GM12875 (cell line): ENCODE results near the gene OVAAL.

ENCODE experiments used
- H3K4me3 ChIP-seq: one replicate; pipeline ENCODE4 v1.5.1; 2011; ENCODE audit warnings: low read depth, low read length, control low read depth
- TF ChIP-seq, protein P1 (sequence below): IDR thresholded peaks from 2 replicates; pipeline ENCODE4 v1.5.1; 2011; ENCODE audit warnings: low read depth, mild to moderate bottlenecking, control low read depth, inconsistent platforms, low read length, moderate library complexity, borderline replicate concordance; ENCODE audit not compliant: insufficient read depth

OVAAL gene

GRCh38 chr1:180606155-180606554, 47.4 kb downstream of the OVAAL start:
- H3K4me3 ChIP-seq = no peak overlapping the region
- TF ChIP-seq, protein P1, sequence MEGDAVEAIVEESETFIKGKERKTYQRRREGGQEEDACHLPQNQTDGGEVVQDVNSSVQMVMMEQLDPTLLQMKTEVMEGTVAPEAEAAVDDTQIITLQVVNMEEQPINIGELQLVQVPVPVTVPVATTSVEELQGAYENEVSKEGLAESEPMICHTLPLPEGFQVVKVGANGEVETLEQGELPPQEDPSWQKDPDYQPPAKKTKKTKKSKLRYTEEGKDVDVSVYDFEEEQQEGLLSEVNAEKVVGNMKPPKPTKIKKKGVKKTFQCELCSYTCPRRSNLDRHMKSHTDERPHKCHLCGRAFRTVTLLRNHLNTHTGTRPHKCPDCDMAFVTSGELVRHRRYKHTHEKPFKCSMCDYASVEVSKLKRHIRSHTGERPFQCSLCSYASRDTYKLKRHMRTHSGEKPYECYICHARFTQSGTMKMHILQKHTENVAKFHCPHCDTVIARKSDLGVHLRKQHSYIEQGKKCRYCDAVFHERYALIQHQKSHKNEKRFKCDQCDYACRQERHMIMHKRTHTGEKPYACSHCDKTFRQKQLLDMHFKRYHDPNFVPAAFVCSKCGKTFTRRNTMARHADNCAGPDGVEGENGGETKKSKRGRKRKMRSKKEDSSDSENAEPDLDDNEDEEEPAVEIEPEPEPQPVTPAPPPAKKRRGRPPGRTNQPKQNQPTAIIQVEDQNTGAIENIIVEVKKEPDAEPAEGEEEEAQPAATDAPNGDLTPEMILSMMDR = no peak

- no peak overlapping the region for H3K4me3 ChIP-seq
- TF ChIP-seq, protein P1 = no peak
Observed at GRCh38 chr1:180609643-180610555, 51.1 kb downstream of the OVAAL start.

DNA sequence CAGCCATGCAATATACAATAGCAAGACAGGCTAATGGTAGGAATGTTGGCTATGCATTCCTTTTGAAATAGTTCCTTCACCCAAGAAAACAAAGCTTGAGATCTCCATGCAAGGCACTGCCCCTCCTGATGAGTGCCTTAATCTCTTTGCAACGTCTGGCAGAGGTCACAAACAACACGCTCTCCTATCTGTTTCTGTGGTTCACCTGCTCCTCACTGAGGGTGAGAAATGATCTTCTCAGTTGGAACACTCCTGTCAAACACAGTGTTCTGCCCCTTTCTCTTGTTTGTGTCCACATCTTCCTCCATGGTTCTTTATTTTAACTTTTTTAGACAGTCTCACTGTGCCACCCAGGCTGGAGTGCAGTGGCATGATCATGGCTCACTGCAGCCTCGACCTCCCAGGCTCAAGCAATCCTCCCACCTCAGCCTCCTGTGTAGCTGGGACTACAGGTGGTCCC, 51.8 kb downstream of the OVAAL start:
- no peak overlapping the region for H3K4me3 ChIP-seq
- TF ChIP-seq, protein P1 = no peak

DNA sequence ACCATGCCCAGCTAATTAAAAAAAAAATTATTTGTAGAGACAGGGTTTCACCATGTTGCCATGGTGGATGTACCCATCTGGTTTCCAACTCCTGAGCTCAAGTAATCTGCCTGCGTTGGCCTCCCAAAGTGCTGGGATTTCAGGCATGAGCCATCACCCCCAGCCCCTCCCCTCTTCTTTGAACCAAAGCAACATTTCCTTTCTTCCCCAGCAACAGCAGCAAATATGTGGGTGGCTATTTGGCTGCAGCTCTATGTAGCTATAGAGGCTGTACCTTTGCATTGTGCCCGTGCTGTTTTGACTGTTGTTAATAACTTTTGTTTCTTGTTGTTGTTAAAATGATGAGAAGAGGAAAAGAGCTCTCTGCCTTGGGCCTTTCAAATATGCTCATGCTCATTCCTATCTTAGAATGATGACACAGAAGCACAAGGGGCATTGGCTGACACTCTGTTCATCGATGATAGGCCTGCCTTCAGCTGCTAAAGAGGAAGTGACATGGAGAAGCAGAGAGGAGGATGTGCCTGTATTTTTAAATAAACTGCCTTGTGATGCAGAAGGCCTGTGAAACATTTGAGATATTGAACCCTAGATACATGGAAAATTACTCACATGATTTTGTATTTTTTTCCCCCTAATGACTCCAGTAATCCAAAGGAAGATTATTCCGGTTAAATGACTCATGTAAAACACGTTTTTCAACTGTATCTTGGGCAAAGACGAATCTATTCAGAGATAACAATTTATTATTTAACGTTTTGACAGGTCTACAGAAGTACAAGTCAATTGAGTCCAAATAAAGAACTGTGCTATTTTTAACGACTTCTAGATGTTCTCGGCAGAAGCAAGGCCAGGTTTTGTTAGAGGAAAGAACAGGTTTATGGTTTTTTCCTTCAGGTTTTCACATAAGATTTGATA, 52.5 kb downstream of the OVAAL start:
- H3K4me3 ChIP-seq = no peak overlapping the region
- TF ChIP-seq, protein P1 = no peak

DNA sequence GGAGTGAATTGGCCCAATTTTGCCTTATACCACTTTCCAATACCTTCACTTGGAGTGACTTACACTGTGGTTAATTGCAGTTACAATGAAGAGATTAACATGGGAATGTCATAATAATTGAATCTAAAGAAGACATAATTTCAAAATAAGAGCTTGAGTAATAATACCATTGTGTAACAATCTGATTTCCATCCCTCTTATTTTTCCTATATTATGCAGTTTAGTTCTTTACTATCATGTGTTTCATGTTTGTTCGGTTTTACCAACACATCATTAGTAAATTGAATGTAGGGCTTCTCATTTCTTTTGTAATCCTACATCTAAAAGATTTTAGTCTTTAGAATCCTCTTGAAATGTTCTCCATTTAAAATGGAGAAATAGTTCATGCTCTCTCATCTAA, 53.9 kb downstream of the OVAAL start:
- TF ChIP-seq, protein P1 = no peak
- H3K4me3 ChIP-seq = no peak overlapping the region

GRCh38 chr1:180614730-180615129, 56.0 kb downstream of the OVAAL start:
- no peak overlapping the region for H3K4me3 ChIP-seq
- TF ChIP-seq, protein P1 = no peak
